ENCODE results near the gene SAYSD1. TPM values are rescaled to one million over a fixed set of nuclear protein-coding genes. Genes with fewer than 3 reads are reported as not detected.

The SAYSD1 gene
- total and polyA plus RNA-seq, 2 experiments from 2014 or later, result 16.9 to 23.4 TPM

DNA sequence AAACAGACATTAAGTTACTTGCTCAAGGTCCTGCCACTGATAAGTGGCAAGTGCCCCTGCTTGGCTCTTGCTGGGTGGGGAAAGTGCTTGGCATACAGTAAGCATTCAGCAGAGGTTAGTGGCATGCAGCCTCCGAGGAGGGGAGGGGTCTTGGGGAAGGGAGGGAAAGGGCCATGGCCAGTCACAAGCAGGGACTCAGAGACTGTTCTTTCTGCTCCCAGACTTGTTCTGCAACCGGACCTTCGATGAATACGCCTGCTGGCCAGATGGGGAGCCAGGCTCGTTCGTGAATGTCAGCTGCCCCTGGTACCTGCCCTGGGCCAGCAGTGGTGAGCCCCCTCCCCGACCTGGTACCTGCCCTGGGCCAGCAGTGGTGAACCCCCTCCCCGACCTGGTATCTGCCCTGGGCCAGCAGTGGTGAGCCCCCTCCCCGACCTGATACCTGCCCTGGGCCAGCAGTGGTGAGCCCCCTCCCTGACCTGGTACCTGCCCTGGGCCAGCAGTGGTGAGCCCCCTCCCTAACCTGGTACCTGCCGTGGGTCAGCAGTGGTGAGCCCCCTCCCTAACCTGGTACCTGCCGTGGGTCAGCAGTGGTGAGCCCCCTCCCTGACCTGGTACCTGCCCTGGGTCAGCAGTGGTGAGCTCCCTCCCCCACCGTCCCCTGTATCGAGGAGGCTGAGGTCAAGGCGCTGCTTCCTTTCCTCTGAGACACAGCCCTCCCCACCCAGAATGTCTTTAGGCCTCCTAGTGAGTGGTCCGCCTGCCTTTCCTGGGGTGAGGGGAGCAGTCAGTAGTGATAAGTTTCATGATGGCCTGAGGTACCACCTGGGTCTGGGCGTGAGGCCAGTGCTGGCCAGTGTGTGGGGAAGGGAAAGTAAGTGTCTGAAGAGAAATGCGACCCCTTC, 57.5 kb downstream of the SAYSD1 start:
- Histone ChIP-seq H3K4me1 (ENCODE audit: insufficient read depth) (peaks cover 16% of the 10 kb centered on the region), H3K27me3 (no peaks in the 10 kb centered on the region), H3K4me2 (no peak overlapping the region), H4K20me1 (ENCODE audit: insufficient read depth, poor library complexity, severe bottlenecking) (no peaks in the 10 kb centered on the region), H3K4me3 (no peak overlapping the region), H3K9me2 (replicated peaks; ENCODE audit: insufficient read depth) (no peaks in the 10 kb centered on the region), H3K36me3 (replicated peaks; ENCODE audit: insufficient read depth, low read depth) (no peaks in the 10 kb centered on the region), H2AFZ (no peak overlapping the region), H3K9me3 (ENCODE audit: low read depth) (no peaks in the 10 kb centered on the region), H3K79me2 (no peaks in the 10 kb centered on the region), H3K27ac (no peak overlapping the region)
- 78% methylated on average over 13 of the region's 17 CpGs for WGBS (ENCODE audit: low lambda C conversion rate, missing lambda C conversion rate)
- DNase-seq (ENCODE audit: low spot score), result no peak
- TF ChIP-seq EZH2 (IDR thresholded peaks at IDR 0.05; ENCODE audit: borderline replicate concordance) (no peak), EZH2phosphoT487 (IDR thresholded peaks at IDR 0.05; ENCODE audit: low read depth, severe bottlenecking, unreplicated experiment) (no peak)
- TF ChIP-seq, protein P1, sequence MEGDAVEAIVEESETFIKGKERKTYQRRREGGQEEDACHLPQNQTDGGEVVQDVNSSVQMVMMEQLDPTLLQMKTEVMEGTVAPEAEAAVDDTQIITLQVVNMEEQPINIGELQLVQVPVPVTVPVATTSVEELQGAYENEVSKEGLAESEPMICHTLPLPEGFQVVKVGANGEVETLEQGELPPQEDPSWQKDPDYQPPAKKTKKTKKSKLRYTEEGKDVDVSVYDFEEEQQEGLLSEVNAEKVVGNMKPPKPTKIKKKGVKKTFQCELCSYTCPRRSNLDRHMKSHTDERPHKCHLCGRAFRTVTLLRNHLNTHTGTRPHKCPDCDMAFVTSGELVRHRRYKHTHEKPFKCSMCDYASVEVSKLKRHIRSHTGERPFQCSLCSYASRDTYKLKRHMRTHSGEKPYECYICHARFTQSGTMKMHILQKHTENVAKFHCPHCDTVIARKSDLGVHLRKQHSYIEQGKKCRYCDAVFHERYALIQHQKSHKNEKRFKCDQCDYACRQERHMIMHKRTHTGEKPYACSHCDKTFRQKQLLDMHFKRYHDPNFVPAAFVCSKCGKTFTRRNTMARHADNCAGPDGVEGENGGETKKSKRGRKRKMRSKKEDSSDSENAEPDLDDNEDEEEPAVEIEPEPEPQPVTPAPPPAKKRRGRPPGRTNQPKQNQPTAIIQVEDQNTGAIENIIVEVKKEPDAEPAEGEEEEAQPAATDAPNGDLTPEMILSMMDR (IDR thresholded peaks at IDR 0.05; ENCODE audit: poor library complexity), result no peak

DNA sequence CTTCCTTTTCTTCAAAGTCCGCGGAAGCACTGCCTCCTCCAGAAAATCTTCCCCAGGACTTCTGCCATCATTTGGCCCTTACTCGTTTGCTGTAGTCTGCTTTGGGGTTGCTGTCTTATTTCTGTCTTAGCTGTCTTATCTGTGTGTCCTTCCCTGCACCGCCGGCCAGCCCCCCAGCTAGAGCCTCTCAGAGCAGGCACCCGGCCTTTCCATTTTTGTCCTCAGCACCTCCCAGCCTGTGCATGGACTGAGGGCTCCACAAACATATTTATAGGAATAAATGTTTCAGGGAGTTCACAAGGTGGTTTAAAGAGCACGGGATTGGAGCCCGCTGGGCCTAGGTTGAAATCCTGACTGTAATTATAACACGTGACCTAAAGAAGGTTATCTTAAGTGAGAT, 58.3 kb downstream of the SAYSD1 start:
- no peak for TF ChIP-seq EZH2 (IDR thresholded peaks at IDR 0.05; ENCODE audit: borderline replicate concordance)
- no peak for TF ChIP-seq EZH2phosphoT487 (IDR thresholded peaks at IDR 0.05; ENCODE audit: low read depth, severe bottlenecking, unreplicated experiment)
- TF ChIP-seq, protein P1 (IDR thresholded peaks at IDR 0.05; ENCODE audit: poor library complexity), result no peak
- Histone ChIP-seq H3K4me2 (no peak overlapping the region), H3K79me2 (no peaks in the 10 kb centered on the region), H3K27ac (no peak overlapping the region), H3K4me3 (no peak overlapping the region), H3K27me3 (peaks cover 1% of the 10 kb centered on the region), H3K36me3 (replicated peaks; ENCODE audit: insufficient read depth, low read depth) (no peaks in the 10 kb centered on the region), H3K4me1 (ENCODE audit: insufficient read depth) (peaks cover 9% of the 10 kb centered on the region), H2AFZ (no peak overlapping the region), H3K9me3 (ENCODE audit: low read depth) (no peaks in the 10 kb centered on the region), H3K9me2 (replicated peaks; ENCODE audit: insufficient read depth) (no peaks in the 10 kb centered on the region), H4K20me1 (ENCODE audit: insufficient read depth, poor library complexity, severe bottlenecking) (no peaks in the 10 kb centered on the region)
- 86% methylated on average over 9 of the region's 9 CpGs for WGBS (ENCODE audit: low lambda C conversion rate, missing lambda C conversion rate)
- no peak for DNase-seq (ENCODE audit: low spot score)

DNA sequence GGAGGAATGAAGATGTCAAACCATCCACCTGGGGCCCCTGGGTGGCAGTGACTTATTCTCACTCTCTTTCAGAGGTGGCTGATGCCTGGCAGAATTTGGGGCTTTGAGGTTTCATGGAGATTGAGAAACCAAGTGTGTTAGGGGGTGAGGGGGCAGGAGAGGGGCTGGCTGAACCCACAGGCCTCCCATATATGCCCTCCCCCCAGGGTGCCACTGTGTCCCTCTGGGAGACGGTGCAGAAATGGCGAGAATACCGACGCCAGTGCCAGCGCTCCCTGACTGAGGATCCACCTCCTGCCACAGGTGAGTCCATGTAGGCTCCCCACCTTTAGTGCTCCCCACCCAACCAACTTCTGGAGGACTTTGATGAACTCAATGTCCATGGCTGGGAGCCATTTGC, 58.8 kb downstream of the SAYSD1 start:
- no peaks in the 10 kb centered on the region for H3K9me3 ChIP-seq (ENCODE audit: low read depth)
- H3K36me3 ChIP-seq (replicated peaks; ENCODE audit: insufficient read depth, low read depth), result no peaks in the 10 kb centered on the region
- no peak for DNase-seq (ENCODE audit: low spot score)
- peaks cover 6% of the 10 kb centered on the region for H3K27me3 ChIP-seq
- no peak overlapping the region for H3K4me2 ChIP-seq
- no peak overlapping the region for H3K4me3 ChIP-seq
- 95% methylated on average over 5 of the region's 5 CpGs for WGBS (ENCODE audit: low lambda C conversion rate, missing lambda C conversion rate)
- H2AFZ ChIP-seq, result no peak overlapping the region
- peaks cover 5% of the 10 kb centered on the region for H3K4me1 ChIP-seq (ENCODE audit: insufficient read depth)
- TF ChIP-seq, protein P1 (IDR thresholded peaks at IDR 0.05; ENCODE audit: poor library complexity), result no peak
- TF ChIP-seq EZH2phosphoT487 (IDR thresholded peaks at IDR 0.05; ENCODE audit: low read depth, severe bottlenecking, unreplicated experiment) (no peak), EZH2 (IDR thresholded peaks at IDR 0.05; ENCODE audit: borderline replicate concordance) (no peak)
- H3K79me2 ChIP-seq, result no peaks in the 10 kb centered on the region
- no peak overlapping the region for H3K27ac ChIP-seq
- H3K9me2 ChIP-seq (replicated peaks; ENCODE audit: insufficient read depth), result no peaks in the 10 kb centered on the region
- no peaks in the 10 kb centered on the region for H4K20me1 ChIP-seq (ENCODE audit: insufficient read depth, poor library complexity, severe bottlenecking)

All from hepatocyte (in vitro differentiated cells).